Renal pelvis (tissue), 4 donors: Measurements from ENCODE around the gene MPST. TPM values are rescaled to one million over a fixed set of nuclear protein-coding genes. Genes with fewer than 3 reads are reported as not detected.
A peak's percentile ranks its signal among the peaks of the same experiment; 100 is the strongest.

Experiments
- DNase-seq: peaks from one replicate; pipeline ENCODE4 v3.0.0-alpha.2; 2013
- polyA plus RNA-seq, 3 donors: library from polyadenylated mRNA; unstranded; fragments of 120-200 nt; gene quantifications; one replicate each; pipeline ENCODE4 v1.2.1, GENCODE V29; 2013; ENCODE audit not compliant: insufficient read length in 3 of 3

The MPST gene
- polyA plus RNA-seq, 3 donors: 69.7 to 83.9 (median 76.8) TPM

DNA sequence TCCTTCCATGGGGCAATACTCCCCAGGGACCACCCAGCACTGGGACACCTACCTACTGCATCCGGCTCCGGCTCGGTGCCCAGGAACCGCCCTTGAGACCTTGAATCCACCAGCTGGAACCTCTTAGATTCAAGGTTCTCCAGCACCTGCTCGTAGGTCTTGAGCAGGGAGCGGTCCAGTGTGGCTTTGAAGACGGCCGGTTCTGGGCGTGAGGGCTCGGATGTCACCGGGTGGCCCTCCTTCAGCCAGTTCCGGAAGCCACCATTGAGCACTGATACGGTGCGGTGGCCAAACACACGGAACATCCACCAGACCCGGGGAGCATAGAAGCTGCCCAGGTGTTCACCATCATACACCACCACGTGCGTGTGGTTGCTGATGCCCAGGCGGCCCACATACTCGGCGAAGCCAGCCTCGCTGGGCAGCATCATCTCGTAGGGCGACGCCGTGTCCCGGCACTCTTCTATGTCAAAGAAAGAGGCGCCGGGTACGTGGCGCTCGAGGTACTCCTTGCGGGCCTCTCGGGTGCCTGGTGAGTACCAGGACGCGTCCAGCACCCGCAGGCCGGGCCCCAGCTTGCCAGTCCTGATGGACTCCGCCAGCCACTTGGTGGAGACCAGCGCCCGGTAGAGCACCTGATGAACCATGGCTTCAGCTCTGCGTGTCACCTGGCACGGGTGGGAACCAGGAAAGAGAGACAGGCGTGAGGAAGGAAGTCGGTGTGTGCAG is 1.3 kb upstream of the MPST start:
- DNase-seq: no peak

DNA sequence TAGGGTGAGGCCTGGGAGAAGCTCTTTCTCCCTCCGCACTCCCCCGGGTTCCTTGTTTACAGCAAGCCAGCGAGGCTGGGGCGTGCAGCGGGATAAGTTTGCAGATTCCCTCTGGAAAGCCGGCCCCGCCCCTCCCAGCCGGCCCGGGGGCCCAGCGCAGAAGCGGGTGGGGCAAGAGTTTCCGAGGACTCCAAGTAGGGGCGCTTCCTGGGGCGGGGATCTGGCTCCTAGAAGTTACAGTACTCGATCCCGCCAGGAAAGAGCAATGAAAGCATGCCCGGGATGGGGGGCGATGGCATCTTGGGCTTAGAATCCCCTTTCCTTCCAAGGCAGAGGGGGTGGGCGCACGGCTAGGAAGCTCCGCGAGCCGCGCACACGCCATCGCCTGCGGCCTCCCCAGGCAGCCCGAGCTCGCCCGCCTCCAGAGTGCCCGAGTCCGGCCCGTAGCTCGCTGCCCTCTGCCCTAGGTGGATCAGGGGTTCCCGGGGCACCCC is 680 bp upstream of the MPST start:
- DNase-seq: no peak

DNA sequence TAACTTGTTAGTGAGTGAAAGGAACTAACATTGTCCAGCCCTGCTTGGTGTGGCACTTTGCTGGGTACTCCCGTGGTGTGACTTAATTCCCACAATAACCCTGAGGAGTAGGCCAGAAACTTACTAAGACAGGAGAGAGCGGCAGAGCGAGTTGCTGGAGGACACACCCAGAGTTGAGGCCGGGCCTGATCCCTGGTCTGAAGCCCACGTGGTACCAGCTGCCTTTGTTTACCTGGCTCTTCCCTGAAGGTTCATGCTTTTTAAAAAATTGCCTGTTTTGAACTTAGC is 594 bp downstream of the MPST start:
- no peak for DNase-seq

DNA sequence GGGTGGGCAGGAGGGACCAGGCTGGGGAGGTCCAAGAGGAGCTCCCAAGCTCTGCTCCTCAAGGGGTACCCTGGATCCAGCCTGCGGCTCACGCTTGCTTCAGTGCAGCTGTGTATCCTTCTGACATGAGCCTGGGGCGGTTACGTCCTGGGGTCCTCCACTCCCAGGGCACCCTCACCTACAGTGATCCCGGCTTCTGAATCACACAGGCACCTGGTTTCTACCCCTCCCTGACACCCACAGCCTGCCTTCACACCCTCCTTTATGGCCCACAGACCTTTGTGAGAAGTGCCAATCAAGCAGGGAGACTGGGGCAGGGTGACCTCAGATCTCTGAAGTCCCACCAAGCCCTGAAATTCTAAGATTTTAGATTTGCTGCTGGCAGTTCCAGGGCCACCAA is 1.5 kb downstream of the MPST start:
- DNase-seq: no peak

DNA sequence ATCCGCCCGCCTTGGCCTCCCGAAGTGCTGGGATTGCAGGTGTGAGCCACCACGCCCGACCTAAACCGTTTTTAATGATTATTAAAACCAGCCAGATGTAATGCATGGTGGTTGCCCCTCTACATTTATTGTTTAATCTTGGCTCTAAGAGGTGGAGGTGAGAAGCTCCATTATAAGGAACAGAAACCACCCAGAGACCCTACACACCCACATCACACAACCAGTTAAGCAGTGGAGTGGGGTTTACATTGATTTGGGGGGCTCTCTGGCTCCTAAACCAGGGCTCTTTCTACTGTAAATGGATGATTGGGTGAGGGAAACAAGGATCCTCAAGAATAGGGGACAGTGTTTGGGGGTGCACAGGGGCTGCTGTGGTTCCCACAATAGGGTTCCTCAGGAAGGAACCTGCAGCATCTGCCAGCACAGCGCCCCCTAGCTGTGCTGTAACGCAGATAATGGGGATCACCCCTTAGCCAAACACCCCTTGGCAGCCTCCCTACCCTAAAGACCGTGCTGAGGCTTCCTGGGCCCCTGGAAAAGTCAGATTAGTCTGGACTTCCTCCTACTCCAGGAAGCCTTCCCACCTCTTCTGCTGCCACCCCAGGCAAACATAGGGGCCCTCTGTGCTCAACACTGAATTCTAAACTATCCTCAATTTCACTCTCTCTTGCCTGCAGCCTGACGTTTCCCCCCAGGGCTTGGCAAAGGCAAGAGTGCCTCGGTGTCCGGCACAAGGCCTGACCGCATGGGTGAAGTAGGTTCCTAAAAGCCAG is 2.4 kb downstream of the MPST start:
- no peak for DNase-seq

DNA sequence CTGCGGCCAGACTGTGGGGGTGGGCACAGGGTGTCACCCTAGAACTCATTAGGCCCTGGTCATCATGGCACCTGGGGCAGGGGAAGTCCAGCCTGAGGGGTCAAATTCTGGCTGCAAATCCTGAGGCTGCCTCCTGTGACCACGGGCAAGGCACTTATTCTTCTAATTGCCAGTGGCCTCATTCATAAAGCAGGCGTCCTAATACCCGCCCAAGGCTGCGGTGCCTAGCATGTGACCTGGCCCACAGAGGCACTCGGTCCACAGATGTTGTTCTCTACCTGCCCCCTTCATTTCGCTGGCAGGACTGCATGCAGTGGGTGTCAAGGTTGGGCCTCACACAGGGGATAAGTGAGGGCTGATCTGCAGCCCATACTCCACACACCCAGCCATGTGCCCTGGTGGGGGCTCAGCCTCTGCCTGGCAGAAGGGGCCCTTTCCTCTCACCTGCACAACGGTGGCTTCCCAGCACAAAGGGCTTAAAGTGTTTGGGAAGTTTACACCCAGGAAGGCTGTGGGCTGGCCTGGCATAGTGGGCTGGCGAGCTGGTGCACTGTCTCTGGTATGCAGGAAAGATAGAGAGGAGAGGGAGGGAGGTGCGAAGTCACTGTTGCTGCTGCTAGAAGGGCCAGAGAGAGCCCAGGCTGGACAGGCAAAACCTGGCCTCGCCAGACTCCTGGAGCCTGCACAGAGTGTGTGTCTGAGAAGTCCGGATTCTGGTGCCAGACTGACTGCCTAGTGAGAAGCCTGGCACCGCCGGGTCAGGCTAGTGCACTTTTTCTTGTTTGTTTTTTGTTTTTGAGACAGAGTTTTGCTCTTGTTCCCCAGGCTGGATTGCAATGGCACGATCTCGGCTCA is 3.2 kb downstream of the MPST start:
- DNase-seq: no peak

DNA sequence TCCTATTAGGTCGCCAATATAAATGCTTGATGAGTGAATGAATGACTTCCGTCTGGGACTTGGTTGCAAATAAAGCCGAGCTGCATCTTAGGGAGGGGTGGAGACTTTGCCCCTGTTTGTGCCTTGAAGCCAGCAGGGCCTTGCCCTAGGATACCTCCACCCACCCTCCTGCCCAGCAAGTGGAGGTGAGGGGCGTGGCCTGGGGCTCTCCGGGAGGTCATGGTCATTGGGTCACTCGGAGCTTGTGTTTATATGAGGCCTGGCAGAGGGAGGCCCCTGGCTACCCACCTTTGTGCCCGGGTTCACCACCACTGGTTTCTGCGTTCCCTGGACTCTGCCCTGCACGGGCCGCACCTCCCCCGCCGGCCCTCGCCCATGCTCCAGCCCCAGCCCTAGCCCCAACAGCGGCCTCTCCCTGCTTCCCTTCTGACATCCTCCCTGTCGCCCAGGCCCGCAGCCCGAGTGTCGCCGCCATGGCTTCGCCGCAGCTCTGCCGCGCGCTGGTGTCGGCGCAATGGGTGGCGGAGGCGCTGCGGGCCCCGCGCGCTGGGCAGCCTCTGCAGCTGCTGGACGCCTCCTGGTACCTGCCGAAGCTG is 4.3 kb downstream of the MPST start:
- no peak for DNase-seq

DNA sequence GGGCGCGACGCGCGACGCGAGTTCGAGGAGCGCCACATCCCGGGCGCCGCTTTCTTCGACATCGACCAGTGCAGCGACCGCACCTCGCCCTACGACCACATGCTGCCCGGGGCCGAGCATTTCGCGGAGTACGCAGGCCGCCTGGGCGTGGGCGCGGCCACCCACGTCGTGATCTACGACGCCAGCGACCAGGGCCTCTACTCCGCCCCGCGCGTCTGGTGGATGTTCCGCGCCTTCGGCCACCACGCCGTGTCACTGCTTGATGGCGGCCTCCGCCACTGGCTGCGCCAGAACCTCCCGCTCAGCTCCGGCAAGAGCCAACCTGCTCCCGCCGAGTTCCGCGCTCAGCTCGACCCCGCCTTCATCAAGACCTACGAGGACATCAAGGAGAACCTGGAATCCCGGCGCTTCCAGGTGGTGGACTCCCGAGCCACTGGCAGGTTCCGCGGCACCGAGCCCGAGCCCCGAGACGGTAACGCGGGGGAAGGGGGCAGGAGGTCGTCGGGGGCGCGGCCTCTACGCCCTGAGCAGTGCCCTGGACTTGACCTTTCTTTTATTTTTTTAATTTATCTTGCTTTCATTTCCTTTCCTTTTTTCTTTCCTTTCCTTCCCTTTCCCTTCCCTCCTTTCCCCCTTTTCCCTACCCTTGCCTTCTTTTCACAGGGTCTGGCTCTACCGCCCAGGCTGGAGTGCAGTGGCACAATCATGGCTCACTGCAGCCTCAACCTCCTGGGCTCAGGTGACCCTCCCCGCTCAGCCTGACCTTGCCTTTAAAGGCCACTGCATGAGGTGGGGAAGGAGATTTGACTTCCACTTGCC is 5.0 kb downstream of the MPST start:
- no peak for DNase-seq

DNA sequence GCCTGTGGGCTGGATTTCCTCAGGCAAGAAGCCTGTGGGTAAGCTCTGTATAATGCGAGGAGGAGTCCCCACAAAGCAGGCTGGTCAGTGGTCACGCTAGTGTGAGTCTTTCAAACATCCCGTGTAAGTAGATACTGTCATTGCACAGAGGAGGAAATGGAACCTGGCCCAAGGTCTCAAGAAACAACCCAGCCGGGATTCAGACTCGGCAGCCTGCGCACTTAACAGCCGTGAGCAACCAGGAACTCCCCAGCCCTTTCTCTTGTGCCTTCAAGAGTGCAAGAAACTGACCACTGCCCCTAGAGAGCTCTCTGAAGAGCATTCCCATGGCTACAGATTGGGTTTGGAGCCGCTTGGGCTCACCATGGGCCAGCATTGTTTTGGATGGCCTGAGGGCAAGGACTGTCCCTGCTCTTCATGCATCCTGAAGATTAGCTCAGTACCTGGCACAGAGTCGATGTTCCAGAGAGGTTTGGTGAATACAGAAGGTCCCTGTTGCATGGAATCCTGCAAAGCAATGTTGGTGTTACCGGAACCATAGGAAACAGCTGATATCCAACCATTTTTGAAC is 6.0 kb downstream of the MPST start:
- no peak for DNase-seq

DNA sequence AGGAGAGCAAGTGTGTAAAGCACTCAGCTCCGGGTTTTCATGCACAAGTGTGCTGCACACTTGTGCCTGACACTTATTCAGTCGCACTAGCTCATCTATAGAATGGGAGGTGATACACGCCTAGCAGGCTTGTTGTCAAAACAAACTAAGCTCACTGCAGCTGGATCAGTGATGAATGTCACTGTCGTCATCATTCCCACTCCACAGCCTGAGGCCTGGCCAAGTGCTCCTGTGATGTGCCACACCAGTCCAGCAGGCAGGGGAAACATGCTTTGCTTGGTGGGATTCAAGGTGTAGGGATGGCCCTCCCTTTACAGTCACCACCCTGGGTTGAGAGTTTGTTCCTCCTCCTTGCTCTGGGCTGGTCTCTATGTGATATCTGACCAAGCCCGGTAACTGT is 6.8 kb downstream of the MPST start:
- no peak for DNase-seq

DNA sequence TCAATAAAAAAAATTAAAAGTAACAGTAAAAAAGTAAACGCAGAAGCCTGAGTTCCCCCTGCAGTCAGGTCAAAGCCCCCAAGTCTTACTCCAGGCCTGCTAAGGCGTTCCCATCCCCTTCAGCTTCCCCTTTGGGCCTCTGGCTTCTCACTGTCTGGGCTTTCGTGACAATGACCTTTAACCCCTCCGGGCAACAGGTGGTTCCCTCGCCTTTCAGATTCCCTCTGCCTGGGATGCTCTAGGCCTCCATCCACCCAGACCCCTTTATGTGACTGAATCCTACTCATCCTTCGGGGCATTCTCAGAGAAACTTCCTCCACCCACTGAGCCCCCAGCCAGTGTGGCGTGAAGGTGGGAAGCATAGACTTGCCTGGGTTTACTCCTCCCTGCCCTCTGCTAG is 8.0 kb downstream of the MPST start:
- DNase-seq: no peak

DNA sequence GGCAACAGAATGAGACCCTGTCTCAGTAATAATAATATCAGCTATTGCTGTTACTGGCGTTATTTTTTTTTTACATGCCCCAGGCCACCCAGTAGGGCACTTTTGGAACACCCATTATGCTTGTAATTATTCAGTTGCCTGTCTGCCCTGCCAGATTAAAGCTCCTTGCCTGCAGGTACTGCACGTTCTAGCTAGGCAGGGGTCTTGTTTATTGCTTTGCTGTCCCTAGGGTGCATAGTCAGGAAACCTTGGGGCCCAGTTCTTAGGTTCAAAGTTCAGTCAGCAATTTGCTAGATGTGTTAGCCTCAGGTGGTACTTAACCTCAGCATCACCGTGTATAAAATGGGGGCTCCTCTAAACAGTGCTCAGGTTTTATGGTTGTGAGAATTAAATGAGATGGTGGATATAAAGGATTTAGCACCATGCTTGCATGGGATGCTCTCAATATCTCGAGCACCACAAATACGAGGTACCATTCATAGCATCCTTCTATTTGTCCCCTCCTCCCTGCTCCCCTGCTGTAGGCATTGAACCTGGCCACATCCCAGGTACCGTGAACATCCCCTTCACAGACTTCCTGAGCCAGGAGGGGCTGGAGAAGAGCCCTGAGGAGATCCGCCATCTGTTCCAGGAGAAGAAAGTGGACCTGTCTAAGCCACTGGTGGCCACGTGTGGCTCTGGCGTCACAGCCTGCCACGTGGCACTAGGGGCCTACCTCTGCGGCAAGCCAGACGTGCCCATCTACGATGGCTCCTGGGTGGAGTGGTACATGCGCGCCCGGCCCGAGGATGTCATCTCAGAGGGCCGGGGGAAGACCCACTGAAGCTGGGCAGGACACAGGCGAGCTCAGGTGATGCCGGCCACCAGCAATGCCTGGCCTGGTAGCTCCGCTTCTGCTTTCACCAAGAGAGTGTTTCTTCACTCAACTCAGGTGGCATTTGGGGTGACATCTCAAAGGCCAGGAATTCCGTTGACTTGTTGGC is 9.4 kb downstream of the MPST start:
- DNase-seq: no peak

DNA sequence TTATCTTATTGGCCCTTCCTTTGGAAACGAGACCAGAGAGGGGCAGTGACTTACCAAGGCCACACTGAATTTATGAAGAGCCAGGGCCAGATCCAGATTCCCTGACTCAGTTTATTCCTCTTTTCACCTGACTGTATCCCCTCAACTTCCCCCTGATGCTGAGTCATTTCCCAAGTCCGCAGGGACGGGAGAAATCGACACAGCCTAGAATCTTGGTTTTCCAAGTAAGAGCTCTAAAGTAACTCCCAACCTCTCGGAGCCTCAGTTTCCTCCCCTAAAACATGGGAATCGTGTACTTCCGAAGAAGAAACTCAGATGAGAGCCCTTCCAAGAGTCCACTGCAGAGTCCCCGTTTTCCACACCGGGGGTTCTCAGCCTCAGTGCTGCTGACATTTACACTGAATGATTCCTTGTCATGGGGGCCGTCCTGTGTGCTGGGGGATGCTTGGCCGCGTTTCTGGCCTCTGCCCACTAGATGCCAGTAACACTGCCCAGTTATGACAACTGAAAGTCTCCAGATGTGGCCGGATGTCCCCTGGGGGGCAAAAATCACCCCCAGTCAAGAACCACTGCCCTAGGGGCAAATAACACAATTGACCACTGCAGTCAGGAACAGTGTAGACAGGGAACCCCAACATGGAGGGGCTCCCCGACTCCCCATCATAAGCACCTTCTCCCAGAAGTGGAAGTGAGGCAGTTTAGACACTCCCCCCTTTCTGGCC is 11.2 kb downstream of the MPST start:
- DNase-seq: no peak

DNA sequence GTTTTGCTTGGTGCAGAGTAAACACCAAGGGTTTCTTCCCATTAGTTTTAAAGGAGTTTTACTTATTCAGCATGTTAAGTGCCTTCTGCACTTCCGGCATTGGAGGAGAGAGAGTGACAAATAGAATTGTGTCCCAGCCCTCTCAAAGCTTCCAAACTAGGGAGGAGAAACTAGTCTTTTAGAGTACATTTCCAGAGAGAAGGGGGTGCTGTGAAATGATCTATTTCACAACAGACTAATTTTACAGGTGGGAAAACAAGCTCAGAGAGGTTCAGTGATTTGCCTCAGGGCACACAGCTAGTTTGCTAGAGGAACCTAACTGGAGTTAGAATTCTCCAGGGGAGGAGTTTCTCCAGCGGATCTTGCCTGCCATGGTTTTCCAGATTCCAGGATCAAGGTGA is 12.6 kb downstream of the MPST start:
- no peak for DNase-seq

DNA sequence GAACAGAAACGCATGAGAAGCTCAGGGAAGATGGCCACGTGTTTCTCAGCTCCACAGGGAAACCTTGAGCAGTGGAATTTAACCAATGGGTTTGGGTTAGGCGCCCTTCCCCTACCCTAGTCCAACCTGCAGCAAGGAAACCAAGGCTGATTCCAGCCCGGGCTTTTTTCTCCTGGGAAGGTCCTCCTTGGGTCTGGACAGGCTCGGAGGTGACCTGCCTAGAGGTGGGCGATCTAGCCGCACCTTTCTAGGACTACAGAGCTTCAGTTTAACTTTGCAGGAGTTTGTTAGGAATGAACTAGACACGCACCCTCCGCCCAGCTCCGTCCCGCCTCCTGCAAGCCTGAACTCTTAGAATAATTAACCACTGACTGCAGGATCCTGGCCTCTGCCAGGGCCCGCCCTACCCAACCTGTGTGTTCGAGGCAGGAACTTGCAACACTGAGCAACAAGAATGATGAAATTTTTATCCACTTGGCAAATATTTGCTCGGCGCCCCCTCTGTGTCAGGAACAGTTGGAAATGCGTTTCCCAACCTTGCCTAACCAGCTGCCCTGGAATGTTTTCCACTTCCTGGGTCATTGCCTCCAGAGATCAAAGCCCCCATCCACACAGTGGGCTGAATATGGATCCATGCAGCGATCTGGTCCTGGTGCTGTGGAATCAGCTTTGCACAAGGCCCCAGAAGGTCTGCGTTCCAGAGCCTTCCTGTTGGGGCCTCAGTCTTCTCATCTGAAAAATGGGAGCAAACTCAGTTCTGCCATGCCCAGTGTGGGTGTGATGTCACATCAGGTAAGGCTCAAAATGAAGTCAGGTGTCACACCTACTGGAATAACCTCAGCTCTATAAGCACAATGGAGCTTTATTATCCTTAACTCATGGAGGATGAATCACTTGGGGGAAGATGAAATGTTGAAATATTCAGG is 13.3 kb downstream of the MPST start:
- peak; percentile 62 for DNase-seq

DNA sequence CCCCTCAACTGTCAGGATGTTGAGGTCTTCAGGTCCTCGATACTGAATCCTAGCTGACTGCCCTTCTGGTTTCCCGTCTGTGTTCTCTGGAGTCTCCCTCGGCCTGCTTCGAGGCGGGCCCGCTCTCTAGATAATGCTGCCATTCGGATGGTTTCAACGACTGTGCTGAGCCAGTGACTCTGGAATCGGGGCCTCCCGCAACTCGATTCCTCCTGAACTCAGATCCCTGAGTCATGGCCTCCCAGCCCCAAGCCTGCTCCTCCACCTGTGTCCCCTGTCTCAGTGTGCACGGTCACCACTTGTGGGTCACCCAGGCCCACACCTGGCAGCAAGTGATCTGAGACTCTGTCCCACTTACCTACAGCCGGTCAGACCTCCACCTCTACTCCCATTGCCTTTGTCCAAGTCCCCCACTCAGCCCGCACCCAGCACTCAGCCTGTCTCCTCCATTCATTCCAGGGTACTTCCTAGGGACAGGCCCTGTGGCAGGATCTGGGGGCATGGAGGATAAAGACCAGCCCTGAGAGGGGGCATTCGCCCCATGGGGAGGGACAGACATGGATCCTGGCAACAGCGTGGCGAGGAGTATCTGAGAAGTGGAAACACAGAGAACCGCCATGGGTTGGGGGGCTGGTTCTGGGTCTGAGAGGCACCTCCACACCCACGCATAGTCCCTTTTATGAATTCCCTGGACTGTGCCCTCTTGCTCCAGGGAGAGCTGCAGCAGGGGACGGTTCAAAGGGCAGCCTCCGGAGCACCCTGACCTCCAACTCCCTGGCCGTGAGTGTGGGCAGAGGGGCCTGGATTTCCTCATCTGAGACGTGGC is 14.3 kb downstream of the MPST start:
- no peak for DNase-seq
